Adrenal gland (tissue), 12 donors: ENCODE data around the gene AHCYL1. TPM values are rescaled to one million over a fixed set of nuclear protein-coding genes. Genes with fewer than 3 reads are reported as not detected.

ENCODE experiments used
- DNase-seq, 7 donors: peaks; one replicate each; pipeline ENCODE4 v3.0.0-alpha.2; 2019 to 2020
- H3K27ac ChIP-seq, 5 donors: fragments of 200-600 bp; sonication (generic) in 4 of 5; 1 replicate in 3 of 5; 2 replicates in 2 of 5; pipeline versions ENCODE4 v1.5.1 to v1.8.0; 2016 to 2020; ENCODE audit warnings: mild to moderate bottlenecking in 1 of 5
- H3K27me3 ChIP-seq: fragments of 200-600 bp; 2 replicates; pipeline ENCODE4 v1.8.0; 2021
- H3K36me3 ChIP-seq, 2 donors: fragments of 200-600 bp; replicated peaks in 1 of 2; 1 replicate in 1 of 2; 2 replicates in 1 of 2; pipeline versions ENCODE4 v1.5.1 to v1.8.0; 2018 to 2022
- H3K4me1 ChIP-seq, 2 donors: fragments of 200-600 bp; replicated peaks in 1 of 2; 1 replicate in 1 of 2; 2 replicates in 1 of 2; pipeline versions ENCODE4 v1.5.1 to v1.8.0; 2018 to 2021
- H3K4me3 ChIP-seq, 4 donors: fragments of 200-600 bp; sonication (generic) in 3 of 4; one replicate each; pipeline ENCODE4 v1.5.1; 2016 to 2018
- H3K9me3 ChIP-seq, 3 donors: fragments of 200-600 bp; sonication (generic) in 1 of 3; replicated peaks in 1 of 3; 1 replicate in 2 of 3; 2 replicates in 1 of 3; pipeline versions ENCODE4 v1.5.1 to v1.8.0; 2016 to 2021
- CTCF ChIP-seq, 6 experiments: fragments of 450-650 bp in 4 of 6; fragments of 200-600 bp in 2 of 6; sonication (generic) in 1 of 6; IDR thresholded peaks; 1 replicate in 5 of 6; 2 replicates in 1 of 6; pipeline versions ENCODE4 v1.5.1 to v1.8.0; 2016 to 2021; ENCODE audit warnings: antibody characterized with exemption in 6 of 6, mild to moderate bottlenecking in 2 of 6, moderate library complexity in 1 of 6
- POLR2A ChIP-seq, 2 donors: fragments of 450-650 bp; IDR thresholded peaks; one replicate each; pipeline ENCODE4 v1.6.1; 2017; ENCODE audit warnings: antibody characterized with exemption in 2 of 2, mild to moderate bottlenecking in 2 of 2, moderate library complexity in 1 of 2
- WGBS, 4 donors: extraction: QIAGEN DNeasy Blood & Tissue Kit in 2 of 4; methylation state at CpG; one replicate each; pipeline versions ENCODE4 v1.1.5 to v1.1.7; 2013 to 2017; 5-methylcytosine and 5-hydroxymethylcytosine counted together
- intact Hi-C, 2 donors: fragments of 100-400 bp; cut with DNase I; formaldehyde crosslinking; loops; one replicate each; pipeline versions ENCODE4 v1.14.1 to v1.15.0; 2022 to 2023
- polyA plus RNA-seq, 3 donors: library from polyadenylated mRNA; stranded (reverse); fragments of 200-250 nt in 2 of 3; fragments of 350-450 nt in 1 of 3; fragmentation: Illumina TruSeq in 1 of 3; extraction: RNeasy Lipid Tissue Mini Kit (QIAGEN cat#74804) in 1 of 3; gene quantifications; one replicate each; pipeline ENCODE4 v1.2.3, GENCODE V29; 2013 to 2014
- total RNA-seq, 9 donors: library from RNA; depleted of rRNA in 4 of 9; stranded (reverse); fragments of >200 nt in 4 of 9; fragments of 120-200 nt in 1 of 9; fragmentation: NEBNext Ultra II Directional in 1 of 9; extraction: Animal tissue kit (Norgen Biotek cat#: 25700) in 1 of 9; gene quantifications; one replicate each; pipeline versions ENCODE4 v1.1.0 to v1.2.4, GENCODE V29; 2013 to 2023
- donor health status: healthy with polysubstance abuse.
- donor health status: Bipolar disorder and iron deficiency.
- donor health status: DM: yes; HTN: yes; CAD: no.
- donor health status: DM: no; HTN: no; CAD: no.
- donor health status: DM: no; HTN: no; CAD: no.
- donor health status: DM: yes; HTN: yes; CAD: no.

AHCYL1 gene
- total and polyA plus RNA-seq, 12 donors, result 33.5 to 172 (median 95.3) TPM

DNA sequence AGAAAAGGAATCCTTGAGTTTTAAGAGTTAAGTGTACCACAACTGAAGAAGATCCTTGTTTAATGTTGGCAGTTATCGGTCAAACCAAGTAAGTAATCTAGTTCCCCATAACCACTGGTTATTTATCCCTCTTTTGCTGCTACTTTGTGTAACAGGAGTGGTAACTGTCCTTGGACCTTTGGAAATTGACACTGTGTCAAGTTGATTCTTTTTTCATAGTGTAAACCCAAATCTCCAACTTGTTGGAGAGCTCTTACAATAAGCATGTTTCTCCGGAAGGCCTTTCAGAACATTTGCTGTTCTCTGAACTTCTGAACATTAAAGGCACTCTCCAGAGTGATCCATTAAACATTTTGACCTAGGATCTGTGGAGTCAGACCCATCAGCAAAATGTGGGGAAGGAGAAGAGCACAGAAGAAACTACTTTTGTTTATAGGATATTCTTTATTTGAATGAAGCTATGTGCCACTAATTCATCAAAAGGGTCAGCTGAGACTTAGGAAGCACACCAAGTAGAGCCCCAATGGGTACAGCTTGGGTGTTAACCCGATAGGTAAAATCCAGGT lies 3.9 kb downstream of the AHCYL1 start:
- Histone ChIP-seq H3K4me1 (peaks cover 33 to 49% of the 10 kb centered on the region in 2 donors), H3K27ac (no peak overlapping the region)

GRCh38 chr1:109989506-109990301 lies 5.1 kb downstream of the AHCYL1 start:
- no peaks in the 10 kb centered on the region for H3K9me3 ChIP-seq
- intact Hi-C loops, result loop anchor here (10.0 kb wide), 2 partner anchors 335 to 445 kb away; partner anchors contain the start of genes GNAI3 (in 1 of the 2) and GSTM4 (in 1 of the 2)
- no peak overlapping the region for H3K4me3 ChIP-seq
- H3K27ac ChIP-seq, result no peak overlapping the region
- no peak for TF ChIP-seq POLR2A (IDR thresholded peaks at IDR 0.05)
- no peak for TF ChIP-seq CTCF (IDR thresholded peaks at IDR 0.05)
- H3K27me3 ChIP-seq, result no peaks in the 10 kb centered on the region
- no peaks in the 10 kb centered on the region for H3K36me3 ChIP-seq
- DNase-seq, result no peak
- 86 to 92% (median 88%) methylated on average over 9 of the region's 9 CpGs for WGBS, 4 donors
- H3K4me1 ChIP-seq, result peaks cover 44 to 62% of the 10 kb centered on the region in 2 donors

More for the DNA sequence above, 3.9 kb downstream of the AHCYL1 start:
- WGBS, 4 donors, result 92 to 96% (median 93%) methylated on average over 3 of the region's 3 CpGs
- intact Hi-C loops, result loop anchor here (10.0 kb wide), 2 partner anchors 334 to 444 kb away; partner anchors contain the start of genes GNAI3 (in 1 of the 2) and GSTM4 (in 1 of the 2)
- no peaks in the 10 kb centered on the region for H3K27me3 ChIP-seq
- H3K9me3 ChIP-seq, result no peaks in the 10 kb centered on the region
- DNase-seq, result no peak
- no peak overlapping the region for H3K4me3 ChIP-seq
- TF ChIP-seq POLR2A (IDR thresholded peaks at IDR 0.05) (no peak), CTCF (IDR thresholded peaks at IDR 0.05) (no peak)
- no peaks in the 10 kb centered on the region for H3K36me3 ChIP-seq

DNA sequence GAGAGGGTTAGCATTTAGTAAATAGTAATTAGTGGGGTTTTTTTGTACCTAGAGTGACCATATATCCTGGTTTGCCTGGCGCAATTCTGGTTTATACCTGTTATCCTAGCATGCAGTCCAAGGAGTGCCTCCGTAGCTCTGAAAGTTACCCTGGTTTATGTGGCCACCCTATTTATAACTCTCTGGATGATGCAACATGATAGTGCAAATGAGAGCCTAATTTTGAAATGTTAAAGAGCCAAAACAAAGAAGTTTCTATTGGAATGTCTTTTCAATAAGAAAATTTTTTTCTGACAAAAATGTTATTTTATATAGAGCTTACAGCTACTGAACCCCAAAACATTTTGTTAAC lies 5.7 kb downstream of the AHCYL1 start:
- H3K27ac ChIP-seq, result no peak overlapping the region
- WGBS, 4 donors, result 50 to 84% (median 73%) methylated on average over 2 of the region's 2 CpGs
- H3K4me3 ChIP-seq, result no peak overlapping the region
- intact Hi-C loops, result no loop called here
- H3K9me3 ChIP-seq, result no peaks in the 10 kb centered on the region
- TF ChIP-seq POLR2A (IDR thresholded peaks at IDR 0.05) (no peak), CTCF (IDR thresholded peaks at IDR 0.05) (no peak)
- no peaks in the 10 kb centered on the region for H3K27me3 ChIP-seq
- H3K36me3 ChIP-seq, result no peaks in the 10 kb centered on the region
- peaks cover 47 to 67% of the 10 kb centered on the region in 2 donors for H3K4me1 ChIP-seq
- DNase-seq, result no peak

GRCh38 chr1:109991400-109991925 lies 6.9 kb downstream of the AHCYL1 start:
- peaks cover 35 to 63% of the 10 kb centered on the region in 2 donors for H3K4me1 ChIP-seq
- no peaks in the 10 kb centered on the region for H3K27me3 ChIP-seq
- no peaks in the 10 kb centered on the region for H3K9me3 ChIP-seq
- WGBS, 4 donors, result 77 to 92% (median 86%) methylated on average over 5 of the region's 5 CpGs
- TF ChIP-seq POLR2A (IDR thresholded peaks at IDR 0.05) (no peak), CTCF (IDR thresholded peaks at IDR 0.05) (no peak)
- no peaks in the 10 kb centered on the region for H3K36me3 ChIP-seq
- intact Hi-C loops, result no loop called here
- H3K4me3 ChIP-seq, result no peak overlapping the region
- H3K27ac ChIP-seq, result no peak overlapping the region
- no peak for DNase-seq
